NB4 (cell line): Measurements from ENCODE around the gene UBAC2.

ENCODE experiments used
- MYC ChIP-seq: IDR thresholded peaks from 2 replicates; pipeline ENCODE4 v1.6.1; 2011; ENCODE audit warnings: low read depth, low read length
- POLR2A ChIP-seq: IDR thresholded peaks from 2 replicates; pipeline ENCODE4 v1.6.1; 2011; ENCODE audit warnings: mild to moderate bottlenecking; ENCODE audit not compliant: insufficient read length; ENCODE audit errors: extremely low read depth
- TF ChIP-seq, protein P1 (sequence below): IDR thresholded peaks from one replicate; pipeline ENCODE4 v1.5.1; 2012; ENCODE audit warnings: low read depth, low read length
- TF ChIP-seq, protein P2 (sequence below): IDR thresholded peaks from 2 replicates; pipeline ENCODE4 v1.6.1; 2011; ENCODE audit warnings: low read depth, low read length

DNA sequence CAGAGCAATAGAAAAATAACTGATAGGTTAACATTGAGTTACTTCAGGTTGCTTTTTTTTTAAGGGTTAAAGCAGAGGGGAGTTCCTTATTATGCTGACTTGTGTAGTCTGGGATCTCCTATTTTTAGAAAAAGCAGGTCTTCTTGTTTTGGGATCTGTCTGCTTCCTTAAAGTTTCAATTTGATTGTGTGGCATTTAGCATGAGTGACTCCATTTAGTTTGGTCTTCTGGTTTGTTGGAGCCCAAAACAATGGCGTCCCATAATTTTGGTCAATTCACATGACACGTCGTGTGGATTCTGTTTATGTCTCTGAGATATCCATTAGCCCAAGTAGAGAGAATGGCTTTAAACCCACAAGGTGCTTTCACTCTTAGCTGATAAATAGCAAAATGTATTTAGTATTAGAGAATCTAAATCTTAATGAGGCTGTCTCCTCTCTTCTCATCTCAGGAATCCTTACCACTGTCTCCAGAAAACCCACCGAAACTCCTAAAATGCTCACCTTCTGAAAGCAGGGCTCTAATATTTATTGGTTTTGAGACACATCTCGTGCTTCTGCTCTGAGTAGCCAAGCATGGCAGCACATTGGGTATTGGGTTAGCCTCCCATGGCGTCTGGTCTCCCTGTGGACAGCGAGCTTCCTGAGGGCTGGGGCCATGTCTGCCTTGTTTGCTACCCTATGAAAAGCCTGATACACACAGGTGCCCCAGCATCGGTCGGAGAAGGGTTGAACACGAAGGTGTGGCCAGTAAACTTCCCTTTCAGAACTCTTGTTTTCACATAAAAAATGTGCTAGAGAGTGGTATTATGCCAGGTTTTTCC is 173.7 kb downstream of the UBAC2 start:
- TF ChIP-seq, protein P1, sequence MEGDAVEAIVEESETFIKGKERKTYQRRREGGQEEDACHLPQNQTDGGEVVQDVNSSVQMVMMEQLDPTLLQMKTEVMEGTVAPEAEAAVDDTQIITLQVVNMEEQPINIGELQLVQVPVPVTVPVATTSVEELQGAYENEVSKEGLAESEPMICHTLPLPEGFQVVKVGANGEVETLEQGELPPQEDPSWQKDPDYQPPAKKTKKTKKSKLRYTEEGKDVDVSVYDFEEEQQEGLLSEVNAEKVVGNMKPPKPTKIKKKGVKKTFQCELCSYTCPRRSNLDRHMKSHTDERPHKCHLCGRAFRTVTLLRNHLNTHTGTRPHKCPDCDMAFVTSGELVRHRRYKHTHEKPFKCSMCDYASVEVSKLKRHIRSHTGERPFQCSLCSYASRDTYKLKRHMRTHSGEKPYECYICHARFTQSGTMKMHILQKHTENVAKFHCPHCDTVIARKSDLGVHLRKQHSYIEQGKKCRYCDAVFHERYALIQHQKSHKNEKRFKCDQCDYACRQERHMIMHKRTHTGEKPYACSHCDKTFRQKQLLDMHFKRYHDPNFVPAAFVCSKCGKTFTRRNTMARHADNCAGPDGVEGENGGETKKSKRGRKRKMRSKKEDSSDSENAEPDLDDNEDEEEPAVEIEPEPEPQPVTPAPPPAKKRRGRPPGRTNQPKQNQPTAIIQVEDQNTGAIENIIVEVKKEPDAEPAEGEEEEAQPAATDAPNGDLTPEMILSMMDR, result no peak
- TF ChIP-seq, protein P2, sequence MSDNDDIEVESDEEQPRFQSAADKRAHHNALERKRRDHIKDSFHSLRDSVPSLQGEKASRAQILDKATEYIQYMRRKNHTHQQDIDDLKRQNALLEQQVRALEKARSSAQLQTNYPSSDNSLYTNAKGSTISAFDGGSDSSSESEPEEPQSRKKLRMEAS, result no peak
- no peak for TF ChIP-seq POLR2A
- TF ChIP-seq MYC, result no peak
